Tibial nerve (tissue), 4 donors: ENCODE results near the gene TRNAU1AP. TPM values are rescaled to one million over a fixed set of nuclear protein-coding genes. Genes with fewer than 3 reads are reported as not detected.
"Not testable (repeated sequence)": the region's sequence is repeated elsewhere in the genome, so short reads cannot be mapped to it uniquely, and the experiment has no call there.

ENCODE experiments used
- DNase-seq, 2 donors: peaks; one replicate each; pipeline ENCODE4 v3.0.0-alpha.2; 2019; ENCODE audit warnings: low spot score in 2 of 2
- H3K27ac ChIP-seq, 4 donors: fragments of 200-600 bp; sonication (generic) in 3 of 4; one replicate each; pipeline ENCODE4 v1.5.1; 2017 to 2019; ENCODE audit warnings: mild to moderate bottlenecking in 1 of 4
- H3K27me3 ChIP-seq, 2 donors: fragments of 200-600 bp; sonication (generic) in 1 of 2; one replicate each; pipeline versions ENCODE4 v1.5.1 to v1.6.0; 2017 to 2019
- H3K36me3 ChIP-seq, 3 donors: fragments of 200-600 bp; sonication (generic); one replicate each; pipeline ENCODE4 v1.5.1; 2018 to 2019
- H3K4me1 ChIP-seq, 4 donors: fragments of 200-600 bp; sonication (generic) in 3 of 4; one replicate each; pipeline ENCODE4 v1.5.1; 2017 to 2019
- H3K4me3 ChIP-seq, 4 donors: fragments of 200-600 bp; sonication (generic) in 3 of 4; one replicate each; pipeline ENCODE4 v1.5.1; 2017 to 2019; ENCODE audit warnings: mild to moderate bottlenecking in 1 of 4, moderate library complexity in 1 of 4
- H3K9me3 ChIP-seq, 4 donors: fragments of 200-600 bp; sonication (generic) in 3 of 4; one replicate each; pipeline ENCODE4 v1.5.1; 2017 to 2019
- CTCF ChIP-seq, 5 experiments: fragments of 200-600 bp in 3 of 5; fragments of 450-650 bp in 2 of 5; sonication (generic) in 3 of 5; IDR thresholded peaks; one replicate each; pipeline ENCODE4 v1.5.1; 2016 to 2019; ENCODE audit warnings: antibody characterized with exemption in 5 of 5, mild to moderate bottlenecking in 3 of 5, moderate library complexity in 2 of 5
- EP300 ChIP-seq, 2 donors: sonication (generic); formaldehyde crosslinking; IDR thresholded peaks; one replicate each; pipeline ENCODE4 v1.6.1; 2017; ENCODE audit warnings: antibody characterized with exemption in 2 of 2, mild to moderate bottlenecking in 1 of 2
- POLR2A ChIP-seq, 2 donors: fragments of 450-650 bp; IDR thresholded peaks; one replicate each; pipeline ENCODE4 v1.6.1; 2017; ENCODE audit warnings: antibody characterized with exemption in 2 of 2, mild to moderate bottlenecking in 2 of 2, moderate library complexity in 2 of 2
- WGBS, 2 donors: methylation state at CpG; one replicate each; pipeline ENCODE4 v1.1.5; 2018; 5-methylcytosine and 5-hydroxymethylcytosine counted together
- total RNA-seq, 4 donors: library from RNA; depleted of rRNA; stranded (reverse); fragments of >200 nt; gene quantifications; one replicate each; pipeline ENCODE4 v1.1.0, GENCODE V29; 2016

TRNAU1AP gene
- total RNA-seq, 4 donors from 2014 or later: 22.6 to 35.2 (median 29.3) TPM

GRCh38 chr1:28518745-28519341, 34.0 kb upstream of the TRNAU1AP start:
- peak overlapping the region; percentile 44 to 86 (median 62) for H3K4me3 ChIP-seq
- peaks cover 0 to 16% (median 7%) of the 10 kb centered on the region in 4 donors for H3K4me1 ChIP-seq
- peaks cover 0 to 18% (median 0%) of the 10 kb centered on the region in 3 donors for H3K36me3 ChIP-seq
- peak overlapping the region in 2 of 4 donors; percentile 71 to 86 for H3K27ac ChIP-seq
- DNase-seq: no peak
- H3K27me3 ChIP-seq: no peaks in the 10 kb centered on the region
- TF ChIP-seq EP300 (IDR thresholded peaks at IDR 0.05): no peak
- no peak for TF ChIP-seq CTCF (IDR thresholded peaks at IDR 0.05)
- TF ChIP-seq POLR2A (IDR thresholded peaks at IDR 0.05): no peak
- no peaks in the 10 kb centered on the region for H3K9me3 ChIP-seq
- WGBS, 2 donors: 6 to 8% methylated on average over 15 to 17 of the region's 21 CpGs

GRCh38 chr1:28519946-28520725, 32.7 kb upstream of the TRNAU1AP start:
- H3K4me3 ChIP-seq: no peak overlapping the region
- 80 to 84% methylated on average over 10 of the region's 10 CpGs for WGBS, 2 donors

GRCh38 chr1:28520796-28521195, 32.1 kb upstream of the TRNAU1AP start:
- H3K4me3 ChIP-seq, H3K9me3 ChIP-seq, H3K27ac ChIP-seq, DNase-seq, H3K27me3 ChIP-seq, H3K36me3 ChIP-seq: not testable (repeated sequence)
- H3K4me1 ChIP-seq: peaks cover 0 to 16% (median 7%) of the 10 kb centered on the region in 4 donors
- 92 to 93% methylated on average over 12 of the region's 12 CpGs for WGBS, 2 donors

More at GRCh38 chr1:28519946-28520725, 32.7 kb upstream of the TRNAU1AP start:
- no peaks in the 10 kb centered on the region for H3K27me3 ChIP-seq
- H3K4me1 ChIP-seq: peaks cover 0 to 16% (median 7%) of the 10 kb centered on the region in 4 donors
- TF ChIP-seq CTCF (IDR thresholded peaks at IDR 0.05) (no peak), POLR2A (IDR thresholded peaks at IDR 0.05) (no peak), EP300 (IDR thresholded peaks at IDR 0.05) (no peak)
- no peak for DNase-seq
- H3K36me3 ChIP-seq: peaks cover 0 to 5% (median 0%) of the 10 kb centered on the region in 3 donors
- H3K9me3 ChIP-seq: no peaks in the 10 kb centered on the region
- H3K27ac ChIP-seq: no peak overlapping the region

GRCh38 chr1:28521502-28522164, 31.3 kb upstream of the TRNAU1AP start:
- no peak for TF ChIP-seq POLR2A (IDR thresholded peaks at IDR 0.05)
- no peak for TF ChIP-seq EP300 (IDR thresholded peaks at IDR 0.05)
- no peak for TF ChIP-seq CTCF (IDR thresholded peaks at IDR 0.05)
- no peak overlapping the region for H3K4me3 ChIP-seq
- H3K27ac ChIP-seq: no peak overlapping the region
- H3K4me1 ChIP-seq: peaks cover 0 to 16% (median 7%) of the 10 kb centered on the region in 4 donors
- no peaks in the 10 kb centered on the region for H3K9me3 ChIP-seq
- no peaks in the 10 kb centered on the region for H3K36me3 ChIP-seq
- H3K27me3 ChIP-seq: no peaks in the 10 kb centered on the region
- no peak for DNase-seq
- 82 to 88% methylated on average over 6 of the region's 6 CpGs for WGBS, 2 donors

DNA sequence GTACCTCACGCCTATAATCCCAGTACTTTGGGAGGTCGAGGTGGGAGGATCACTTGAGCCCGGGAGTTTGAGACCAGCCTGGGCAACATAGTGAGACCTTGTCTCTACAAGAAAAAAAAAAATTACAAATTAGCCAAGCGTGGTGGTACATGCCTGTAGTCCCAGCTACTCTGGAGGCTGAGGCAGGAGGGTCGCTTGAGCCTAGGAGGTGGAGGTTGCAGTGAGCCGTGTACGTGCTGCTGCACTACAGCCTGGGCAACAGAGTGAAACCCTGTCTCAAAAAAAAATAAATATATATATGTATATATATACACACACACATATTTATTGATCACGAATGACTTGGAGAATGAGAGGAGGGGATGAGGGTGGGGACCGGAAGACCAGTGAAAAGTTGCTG, 30.3 kb upstream of the TRNAU1AP start:
- H3K27ac ChIP-seq, H3K27me3 ChIP-seq, H3K36me3 ChIP-seq, DNase-seq, H3K9me3 ChIP-seq, H3K4me3 ChIP-seq: not testable (repeated sequence)
- H3K4me1 ChIP-seq: peaks cover 0 to 13% (median 7%) of the 10 kb centered on the region in 4 donors
- WGBS, 2 donors: 94% methylated on average over 9 of the region's 9 CpGs

- H3K4me1 ChIP-seq, DNase-seq, H3K4me3 ChIP-seq, H3K36me3 ChIP-seq, H3K27me3 ChIP-seq, H3K27ac ChIP-seq, H3K9me3 ChIP-seq: not testable (repeated sequence)
- 70 to 75% methylated on average over 10 of the region's 10 CpGs for WGBS, 2 donors
These were observed 27.8 kb upstream of the TRNAU1AP start for GRCh38 chr1:28525002-28525642.
